ENCODE measurements around the gene ORM1.

- no peak for TF ChIP-seq POLR2A (IDR thresholded peaks at IDR 0.05)
- TF ChIP-seq CTCF (IDR thresholded peaks at IDR 0.05) = no peak
Observed at GRCh38 chr9:114361542-114361941, 38.6 kb downstream of the ORM1 start.
